Esophagus muscularis mucosa (tissue), 4 donors: ENCODE results near the gene CCDC34. TPM values are rescaled to one million over a fixed set of nuclear protein-coding genes. Genes with fewer than 3 reads are reported as not detected.

Experiments
- DNase-seq: peaks from one replicate; pipeline ENCODE4 v3.0.0-alpha.2; 2017; ENCODE audit errors: extremely low spot score
- H3K27ac ChIP-seq, 4 donors: fragments of 200-600 bp; sonication (generic); replicated peaks in 1 of 4; 1 replicate in 3 of 4; 2 replicates in 1 of 4; pipeline ENCODE4 v1.5.1; 2016 to 2019; ENCODE audit warnings: mild to moderate bottlenecking in 1 of 4
- H3K27me3 ChIP-seq, 4 donors: fragments of 200-600 bp; sonication (generic); one replicate each; pipeline versions ENCODE4 v1.5.1 to v1.6.0; 2016 to 2019
- H3K36me3 ChIP-seq, 4 donors: fragments of 200-600 bp; sonication (generic); one replicate each; pipeline ENCODE4 v1.5.1; 2016 to 2019
- H3K4me1 ChIP-seq, 4 donors: fragments of 200-600 bp; sonication (generic); one replicate each; pipeline ENCODE4 v1.5.1; 2016 to 2019
- H3K4me3 ChIP-seq, 4 donors: fragments of 200-600 bp; sonication (generic); 1 replicate in 2 of 4; 2 replicates in 2 of 4; pipeline ENCODE4 v1.5.1; 2016 to 2019; ENCODE audit warnings: mild to moderate bottlenecking in 4 of 4, moderate library complexity in 1 of 4
- H3K9me3 ChIP-seq, 4 donors: fragments of 200-600 bp; sonication (generic); 1 replicate in 3 of 4; 2 replicates in 1 of 4; pipeline ENCODE4 v1.5.1; 2016 to 2019
- EP300 ChIP-seq: sonication (generic); formaldehyde crosslinking; IDR thresholded peaks from one replicate; pipeline ENCODE4 v1.6.1; 2017; ENCODE audit warnings: antibody characterized with exemption
- POLR2A ChIP-seq: fragments of 450-650 bp; IDR thresholded peaks from one replicate; pipeline ENCODE4 v1.6.1; 2017; ENCODE audit warnings: antibody characterized with exemption, moderate library complexity, mild to moderate bottlenecking, low read depth
- POLR2AphosphoS5 ChIP-seq, 2 donors: sonication (generic); formaldehyde crosslinking; IDR thresholded peaks; one replicate each; pipeline ENCODE4 v1.6.1; 2017; ENCODE audit warnings: antibody characterized with exemption in 2 of 2
- WGBS: methylation state at CpG from one replicate; pipeline ENCODE4 v1.1.5; 2018; 5-methylcytosine and 5-hydroxymethylcytosine counted together
- intact Hi-C: fragments of 100-400 bp; cut with DNase I; formaldehyde crosslinking; loops from one replicate; pipeline ENCODE4 v1.15.1; 2023
- total RNA-seq, 4 donors: library from RNA; depleted of rRNA; stranded (reverse); fragments of >200 nt; gene quantifications; one replicate each; pipeline versions ENCODE4 v1.1.0 to v1.2.1, GENCODE V29; 2016
- TF ChIP-seq, protein P1 (sequence below), 3 experiments: fragments of 200-600 bp in 2 of 3; fragments of 450-650 bp in 1 of 3; sonication (generic) in 2 of 3; IDR thresholded peaks; one replicate each; pipeline ENCODE4 v1.5.1; 2017 to 2019; ENCODE audit warnings: antibody characterized with exemption in 3 of 3, mild to moderate bottlenecking in 2 of 3, moderate library complexity in 1 of 3

CCDC34 gene, protein sequence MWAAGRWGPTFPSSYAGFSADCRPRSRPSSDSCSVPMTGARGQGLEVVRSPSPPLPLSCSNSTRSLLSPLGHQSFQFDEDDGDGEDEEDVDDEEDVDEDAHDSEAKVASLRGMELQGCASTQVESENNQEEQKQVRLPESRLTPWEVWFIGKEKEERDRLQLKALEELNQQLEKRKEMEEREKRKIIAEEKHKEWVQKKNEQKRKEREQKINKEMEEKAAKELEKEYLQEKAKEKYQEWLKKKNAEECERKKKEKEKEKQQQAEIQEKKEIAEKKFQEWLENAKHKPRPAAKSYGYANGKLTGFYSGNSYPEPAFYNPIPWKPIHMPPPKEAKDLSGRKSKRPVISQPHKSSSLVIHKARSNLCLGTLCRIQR
- 1 to 10 TPM in 2 of 4 donors, under 1 TPM in 2; 0.83 to 1.5 (median 1.2) TPM for total RNA-seq

GRCh38 chr11:27362749-27363575 is at the start of gene CCDC34:
Gene CCDC34 (minus strand): TSS chr11:27363215. CDS start chr11:27363194, 21 bp downstream.
- Histone ChIP-seq H3K36me3 (peaks cover 0 to 8% (median 6%) of the 10 kb centered on the region in 4 donors), H3K4me3 (peak within 1 kb of the TSS; percentile 68 to 74 (median 72)), H3K4me1 (peaks cover 6 to 18% (median 15%) of the 10 kb centered on the region in 4 donors), H3K9me3 (no peaks in the 10 kb centered on the region), H3K27me3 (no peaks in the 10 kb centered on the region), H3K27ac (peak within 1 kb of the TSS in 3 of 4 donors; percentile 30 to 42 (median 42))
- intact Hi-C loops = loop anchor here (2.0 to 10.0 kb wide), 2 partner anchors 110 to 178 kb away; partner anchors contain the start of gene LGR4
- peak; percentile 95 for DNase-seq
- 1% methylated on average over 29 of the region's 57 CpGs for WGBS
- TF ChIP-seq POLR2AphosphoS5 (IDR thresholded peaks at IDR 0.05) (peak in 1 of 2 donors; percentile 80), POLR2A (no peak), EP300 (no peak)
- TF ChIP-seq, protein P1, sequence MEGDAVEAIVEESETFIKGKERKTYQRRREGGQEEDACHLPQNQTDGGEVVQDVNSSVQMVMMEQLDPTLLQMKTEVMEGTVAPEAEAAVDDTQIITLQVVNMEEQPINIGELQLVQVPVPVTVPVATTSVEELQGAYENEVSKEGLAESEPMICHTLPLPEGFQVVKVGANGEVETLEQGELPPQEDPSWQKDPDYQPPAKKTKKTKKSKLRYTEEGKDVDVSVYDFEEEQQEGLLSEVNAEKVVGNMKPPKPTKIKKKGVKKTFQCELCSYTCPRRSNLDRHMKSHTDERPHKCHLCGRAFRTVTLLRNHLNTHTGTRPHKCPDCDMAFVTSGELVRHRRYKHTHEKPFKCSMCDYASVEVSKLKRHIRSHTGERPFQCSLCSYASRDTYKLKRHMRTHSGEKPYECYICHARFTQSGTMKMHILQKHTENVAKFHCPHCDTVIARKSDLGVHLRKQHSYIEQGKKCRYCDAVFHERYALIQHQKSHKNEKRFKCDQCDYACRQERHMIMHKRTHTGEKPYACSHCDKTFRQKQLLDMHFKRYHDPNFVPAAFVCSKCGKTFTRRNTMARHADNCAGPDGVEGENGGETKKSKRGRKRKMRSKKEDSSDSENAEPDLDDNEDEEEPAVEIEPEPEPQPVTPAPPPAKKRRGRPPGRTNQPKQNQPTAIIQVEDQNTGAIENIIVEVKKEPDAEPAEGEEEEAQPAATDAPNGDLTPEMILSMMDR (IDR thresholded peaks at IDR 0.05) = no peak

DNA sequence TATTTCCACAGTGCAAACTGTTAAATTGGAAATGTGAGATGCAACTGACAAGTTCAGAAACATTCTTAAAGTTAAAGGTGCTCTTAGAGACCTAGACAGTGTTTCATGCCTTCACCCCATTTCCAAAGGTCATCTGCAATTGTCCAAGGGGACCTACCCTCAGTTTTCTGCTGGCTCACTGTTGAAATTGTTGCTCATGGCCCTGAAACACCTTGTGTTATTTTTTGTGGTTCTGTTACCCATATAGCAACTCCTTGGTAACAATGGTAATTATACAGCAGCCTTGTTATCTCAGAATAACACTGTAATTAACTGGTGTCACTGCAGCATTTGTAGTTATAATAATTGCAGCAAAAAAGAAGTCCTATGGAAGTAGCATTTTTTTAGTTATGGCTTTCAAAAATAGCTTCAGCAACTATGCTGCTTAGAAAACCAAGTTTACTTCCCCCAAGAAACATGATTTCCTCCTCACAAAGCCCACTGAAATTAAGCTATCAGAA is 49.2 kb upstream of the CCDC34 start:
- intact Hi-C loops = no loop called here
- TF ChIP-seq, protein P1 (IDR thresholded peaks at IDR 0.05) = no peak
- TF ChIP-seq EP300 = no peak
- TF ChIP-seq POLR2AphosphoS5 (IDR thresholded peaks at IDR 0.05) = no peak
- no peak for TF ChIP-seq POLR2A
- H3K27me3 ChIP-seq = no peaks in the 10 kb centered on the region

GRCh38 chr11:27411328-27411727 is 48.3 kb upstream of the CCDC34 start:
- H3K36me3 ChIP-seq = no peaks in the 10 kb centered on the region
- no peak for TF ChIP-seq POLR2A
- no peak for TF ChIP-seq EP300
- TF ChIP-seq, protein P1 (IDR thresholded peaks at IDR 0.05) = no peak
- no peak for TF ChIP-seq POLR2AphosphoS5 (IDR thresholded peaks at IDR 0.05)
- H3K4me3 ChIP-seq = no peak overlapping the region
- H3K4me1 ChIP-seq = peaks cover 0 to 18% (median 5%) of the 10 kb centered on the region in 4 donors
- H3K27me3 ChIP-seq = no peaks in the 10 kb centered on the region
- H3K9me3 ChIP-seq = no peaks in the 10 kb centered on the region
- H3K27ac ChIP-seq = no peak overlapping the region
- intact Hi-C loops = no loop called here
- no peak for DNase-seq

More for the DNA sequence above, 49.2 kb upstream of the CCDC34 start:
- Histone ChIP-seq H3K9me3 (no peaks in the 10 kb centered on the region), H3K4me1 (peaks cover 0 to 20% (median 9%) of the 10 kb centered on the region in 4 donors), H3K4me3 (no peak overlapping the region), H3K36me3 (no peaks in the 10 kb centered on the region), H3K27ac (no peak overlapping the region)
- no peak for DNase-seq

DNA sequence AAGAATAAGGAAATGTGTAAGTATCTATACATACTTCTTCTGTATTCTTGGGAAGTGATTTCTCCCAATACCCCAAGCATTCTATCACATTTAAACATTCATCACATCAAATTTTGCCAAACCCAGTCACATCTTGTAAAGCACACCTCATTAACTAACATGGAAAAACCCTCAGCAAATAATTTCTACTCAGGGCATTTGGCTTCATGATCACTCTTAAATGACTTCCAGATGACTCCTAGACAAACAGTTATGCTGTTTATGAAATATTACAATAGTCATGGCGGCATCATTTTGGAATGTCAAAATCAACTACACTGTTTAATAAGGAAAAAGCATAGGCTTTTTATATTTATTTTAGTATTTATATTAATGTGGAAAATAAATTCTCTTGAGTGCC is 47.3 kb upstream of the CCDC34 start:
- intact Hi-C loops = no loop called here
- TF ChIP-seq EP300 (no peak), POLR2AphosphoS5 (IDR thresholded peaks at IDR 0.05) (no peak), POLR2A (no peak)
- TF ChIP-seq, protein P1 (IDR thresholded peaks at IDR 0.05) = no peak
- Histone ChIP-seq H3K4me3 (no peak overlapping the region), H3K27me3 (no peaks in the 10 kb centered on the region), H3K36me3 (no peaks in the 10 kb centered on the region), H3K27ac (no peak overlapping the region), H3K9me3 (no peaks in the 10 kb centered on the region), H3K4me1 (peaks cover 0 to 14% (median 3%) of the 10 kb centered on the region in 4 donors)
- WGBS = 83% methylated on average over 1 of the region's 1 CpG
- no peak for DNase-seq
